ENCODE results near the gene GRIA3.

The GRIA3 gene

GRCh38 chrX:123468481-123468880 is 284.4 kb downstream of the GRIA3 start:
- in situ Hi-C loops (cut with HindIII; ENCODE audit: low pct_ligation_motif_present, low sequenced_read_pairs) = no loop called here
- no peaks in the 10 kb centered on the region for H3K36me3 ChIP-seq (replicated peaks)
- H3K27ac ChIP-seq = no peak overlapping the region
- no peak for TF ChIP-seq CTCF (IDR thresholded peaks at IDR 0.05; ENCODE audit: low read depth, low read length, missing control alignments)
- no peak overlapping the region for H3K4me3 ChIP-seq (ENCODE audit: low read depth, low read length)
- H3K27me3 ChIP-seq (replicated peaks) = no peaks in the 10 kb centered on the region
- DNase-seq = no peak

GRCh38 chrX:123475068-123475724 is 291.1 kb downstream of the GRIA3 start:
- Histone ChIP-seq H3K36me3 (replicated peaks) (no peaks in the 10 kb centered on the region), H3K27me3 (replicated peaks) (no peaks in the 10 kb centered on the region), H3K4me3 (ENCODE audit: low read depth, low read length) (no peak overlapping the region), H3K27ac (no peak overlapping the region)
- TF ChIP-seq CTCF (IDR thresholded peaks at IDR 0.05; ENCODE audit: low read depth, low read length, missing control alignments) = no peak
- no peak for DNase-seq
- in situ Hi-C loops (cut with HindIII; ENCODE audit: low pct_ligation_motif_present, low sequenced_read_pairs) = no loop called here

GRCh38 chrX:123476611-123477219 is 292.6 kb downstream of the GRIA3 start:
- Histone ChIP-seq H3K27me3 (replicated peaks) (no peaks in the 10 kb centered on the region), H3K4me3 (ENCODE audit: low read depth, low read length) (no peak overlapping the region), H3K27ac (no peak overlapping the region), H3K36me3 (replicated peaks) (no peaks in the 10 kb centered on the region)
- TF ChIP-seq CTCF (IDR thresholded peaks at IDR 0.05; ENCODE audit: low read depth, low read length, missing control alignments) = no peak
- in situ Hi-C loops (cut with HindIII; ENCODE audit: low pct_ligation_motif_present, low sequenced_read_pairs) = no loop called here
- no peak for DNase-seq

- no peak overlapping the region for H3K4me3 ChIP-seq (ENCODE audit: low read depth, low read length)
- no peaks in the 10 kb centered on the region for H3K36me3 ChIP-seq (replicated peaks)
- in situ Hi-C loops (cut with HindIII; ENCODE audit: low pct_ligation_motif_present, low sequenced_read_pairs) = no loop called here
- no peak for DNase-seq
- H3K27me3 ChIP-seq (replicated peaks) = no peaks in the 10 kb centered on the region
- TF ChIP-seq CTCF (IDR thresholded peaks at IDR 0.05; ENCODE audit: low read depth, low read length, missing control alignments) = no peak
- H3K27ac ChIP-seq = no peak overlapping the region
These were observed 293.6 kb downstream of the GRIA3 start for GRCh38 chrX:123477673-123478072.

- in situ Hi-C loops (cut with HindIII; ENCODE audit: low pct_ligation_motif_present, low sequenced_read_pairs) = no loop called here
- peak; percentile 10 for TF ChIP-seq CTCF (IDR thresholded peaks at IDR 0.05; ENCODE audit: low read depth, low read length, missing control alignments)
- Histone ChIP-seq H3K27me3 (replicated peaks) (no peaks in the 10 kb centered on the region), H3K36me3 (replicated peaks) (no peaks in the 10 kb centered on the region), H3K27ac (no peak overlapping the region), H3K4me3 (ENCODE audit: low read depth, low read length) (no peak overlapping the region)
- DNase-seq = no peak
These were observed 298.1 kb downstream of the GRIA3 start for GRCh38 chrX:123481913-123482851.

Data from brain microvascular endothelial cell (primary cell).